HepG2 (cell line): ENCODE data around the gene WASHC2C. TPM values are rescaled to one million over a fixed set of nuclear protein-coding genes. Genes with fewer than 3 reads are reported as not detected.
"Not testable (repeated sequence)": the region's sequence is repeated elsewhere in the genome, so short reads cannot be mapped to it uniquely, and the experiment has no call there.

Experiments
- E2F1 ChIP-seq: sonication (generic); formaldehyde crosslinking; IDR thresholded peaks from 2 replicates; pipeline ENCODE4 v1.5.0; 2020; ENCODE audit warnings: missing genetic modification reagents
- FOXP1 ChIP-seq, 2 experiments: fragments of 450-650 bp in 1 of 2; IDR thresholded peaks; 2 replicates each; pipeline ENCODE4 v1.6.1; 2017 to 2018; ENCODE audit warnings: antibody characterized with exemption in 1 of 2
- GATA4 ChIP-seq: sonication (generic); IDR thresholded peaks from 2 replicates; pipeline ENCODE4 v1.6.1; 2016; ENCODE audit warnings: antibody characterized with exemption, low read depth, borderline replicate concordance
- GATAD2A ChIP-seq: IDR thresholded peaks from 2 replicates; pipeline ENCODE4 v1.6.1; 2016
- HCFC1 ChIP-seq: fragments of 150-350 bp; IDR thresholded peaks from 2 replicates; pipeline ENCODE4 v1.6.1; 2014; ENCODE audit warnings: low read depth, low read length
- HNRNPLL ChIP-seq: fragments of 200-400 bp; formaldehyde crosslinking; IDR thresholded peaks from 2 replicates; pipeline ENCODE4 v1.6.1; 2017; ENCODE audit warnings: mild to moderate bottlenecking, low read depth, low read length; ENCODE audit not compliant: poor library complexity, severe bottlenecking
- KAT7 ChIP-seq: IDR thresholded peaks from 2 replicates; pipeline ENCODE4 v1.6.1; 2018; ENCODE audit warnings: borderline replicate concordance, missing compliant biosample characterization
- PHF21A ChIP-seq: sonication (generic); formaldehyde crosslinking; IDR thresholded peaks from 2 replicates; pipeline ENCODE4 v1.5.0; 2020; ENCODE audit warnings: mild to moderate bottlenecking, missing genetic modification reagents
- SOX5 ChIP-seq: IDR thresholded peaks from 2 replicates; pipeline ENCODE4 v1.6.1; 2016; ENCODE audit warnings: borderline replicate concordance
- TBX3 ChIP-seq: fragments of 450-650 bp; IDR thresholded peaks from 2 replicates; pipeline ENCODE4 v1.6.1; 2017; ENCODE audit warnings: antibody characterized with exemption, mild to moderate bottlenecking, inconsistent platforms, borderline replicate concordance
- UBTF ChIP-seq: sonication (generic); formaldehyde crosslinking; IDR thresholded peaks from 2 replicates; pipeline ENCODE4 v1.4.0; 2020; ENCODE audit warnings: mild to moderate bottlenecking, missing genetic modification reagents
- ZBTB26 ChIP-seq: IDR thresholded peaks from 2 replicates; pipeline ENCODE4 v1.6.1; 2016; ENCODE audit warnings: missing compliant biosample characterization, missing genetic modification reagents, borderline replicate concordance
- ZBTB33 ChIP-seq: sonication (generic); formaldehyde crosslinking; IDR thresholded peaks from 2 replicates; pipeline ENCODE4 v1.4.0; 2020; ENCODE audit warnings: missing genetic modification reagents
- ZFP1 ChIP-seq: IDR thresholded peaks from 2 replicates; pipeline ENCODE4 v1.6.1; 2016
- ZFP91 ChIP-seq: sonication (generic); formaldehyde crosslinking; IDR thresholded peaks from 2 replicates; pipeline ENCODE4 v1.9.0; 2022; ENCODE audit warnings: missing genetic modification reagents, mild to moderate bottlenecking, borderline replicate concordance
- ZNF232 ChIP-seq: sonication (generic); formaldehyde crosslinking; IDR thresholded peaks from 2 replicates; pipeline ENCODE4 v1.4.0; 2020; ENCODE audit warnings: missing genetic modification reagents, borderline replicate concordance
- ZNF274 ChIP-seq: sonication (generic); formaldehyde crosslinking; IDR thresholded peaks from 2 replicates; pipeline ENCODE4 v1.5.1; 2020; ENCODE audit warnings: mild to moderate bottlenecking, missing genetic modification reagents
- ZNF782 ChIP-seq: sonication (generic); formaldehyde crosslinking; IDR thresholded peaks from 2 replicates; pipeline ENCODE4 v1.4.0; 2020; ENCODE audit warnings: missing genetic modification reagents, mild to moderate bottlenecking, borderline replicate concordance
- ZSCAN12 ChIP-seq: sonication (generic); formaldehyde crosslinking; IDR thresholded peaks from 2 replicates; pipeline ENCODE4 v1.9.0; 2021; ENCODE audit warnings: mild to moderate bottlenecking, missing genetic modification reagents
- polyA plus RNA-seq, 8 experiments: library from polyadenylated mRNA; depleted of rRNA in 3 of 8; stranded (reverse) in 7 of 8; unstranded in 1 of 8; fragments of >200 nt; fragmentation: Illumina TruSeq in 4 of 8; extraction: Trizol in 4 of 8; gene quantifications; 2 replicates each; pipeline versions ENCODE4 v1.2.1 to v1.2.3, GENCODE V29; 2011 to 2016; ENCODE audit warnings: low read depth in 4 of 8, missing spikeins in 1 of 8, mixed read lengths in 1 of 8; ENCODE audit not compliant: insufficient read depth in 1 of 8
- total RNA-seq, 5 experiments: library from RNA; depleted of rRNA; stranded (reverse); fragments of >200 nt; fragmentation: Illumina TruSeq; extraction: Trizol; gene quantifications; 2 replicates each; pipeline ENCODE4 v1.2.3, GENCODE V29; 2016; ENCODE audit warnings: low read depth in 1 of 5

WASHC2C gene
- total and polyA plus RNA-seq, 2 of the 13 experiments (the other 11 are each of a cell fraction or from before 2014, with no cell fraction given), result 17.8 to 20.8 TPM

- TF ChIP-seq TBX3 (peak; percentile 81; the same call in 1 of the 2 replicates), ZSCAN12 (CRISPR knock-in tag) (peak; percentile 89), ZNF274 (CRISPR knock-in tag) (peak; percentile 69; the same call in 1 of the 2 replicates), HCFC1 (peak; percentile 39; the same call in 1 of the 2 replicates), HNRNPLL (peak; percentile 62), GATAD2A (CRISPR knock-in tag) (peak; percentile 60; the same call in 1 of the 2 replicates), ZFP1 (peak; percentile 58; the same call in 1 of the 2 replicates), PHF21A (CRISPR knock-in tag) (peak; percentile 60; the same call in 1 of the 2 replicates), GATA4 (0 out of 2 replicates have a peak, but pooled peaks have one; percentile 63), ZFP91 (CRISPR knock-in tag) (peak; percentile 85; the same call in 1 of the 2 replicates), E2F1 (CRISPR knock-in tag) (peak; percentile 33; the same call in 1 of the 2 replicates), UBTF (CRISPR knock-in tag) (peak; percentile 84), ZNF782 (CRISPR knock-in tag) (peak; percentile 73; the same call in 1 of the 2 replicates), SOX5 (CRISPR knock-in tag) (peak; percentile 72; the same call in 1 of the 2 replicates), ZBTB33 (CRISPR knock-in tag) (peak; percentile 79; the same call in 1 of the 2 replicates), ZNF232 (peak; percentile 62; the same call in 1 of the 2 replicates), KAT7 (CRISPR knock-in tag) (peak; percentile 96), ZBTB26 (CRISPR knock-in tag) (peak; percentile 63; the same call in 1 of the 2 replicates), FOXP1 (CRISPR knock-in tag; IDR thresholded peaks at IDR 0.05) (0 out of 2 replicates have a peak, but pooled peaks have one; percentile 34)
- TF ChIP-seq FOXP1 (IDR thresholded peaks at IDR 0.05), result not testable (repeated sequence)
Measured at GRCh38 chr10:45726703-45727420, at the start of gene WASHC2C (continued).
